Activated CD4-positive, alpha-beta T cell treated with anti-CD3 and anti-CD28 coated beads, Interleukin-2, amount 10 ng/mL, durations not matched to agents 24 days and 14 days (primary cell): ENCODE data around the gene MPPED2. TPM values are rescaled to one million over a fixed set of nuclear protein-coding genes. Genes with fewer than 3 reads are reported as not detected.

Experiments used
- DNase-seq: peaks from one replicate; pipeline ENCODE4 v3.0.0; 2022
- H3K27ac Mint-ChIP-seq: one replicate; pipeline ENCODE4 v1.8.0; 2022; ENCODE audit warnings: mild to moderate bottlenecking, mixed read lengths
- H3K27me3 Mint-ChIP-seq: one replicate; pipeline ENCODE4 v1.8.0; 2022; ENCODE audit warnings: mixed read lengths
- H3K36me3 Mint-ChIP-seq: one replicate; pipeline ENCODE4 v1.8.0; 2022; ENCODE audit warnings: low read depth, mild to moderate bottlenecking, mixed read lengths
- H3K4me1 Mint-ChIP-seq: one replicate; pipeline ENCODE4 v1.8.0; 2021; ENCODE audit warnings: mixed read lengths
- H3K4me3 Mint-ChIP-seq: one replicate; pipeline ENCODE4 v1.8.0; 2022; ENCODE audit warnings: mild to moderate bottlenecking, moderate library complexity, mixed read lengths
- H3K9me3 Mint-ChIP-seq: one replicate; pipeline ENCODE4 v1.8.0; 2021; ENCODE audit warnings: mixed read lengths
- intact Hi-C: fragments of 100-400 bp; cut with micrococcal nuclease; formaldehyde crosslinking; loops from one replicate; pipeline ENCODE4 v1.15.1; 2023
- total RNA-seq: library from RNA; stranded (reverse); gene quantifications from 2 replicates; pipeline ENCODE4 v1.2.3, GENCODE V29; 2022

The MPPED2 gene
- total RNA-seq, 1 donor from 2014 or later: not detected

GRCh38 chr11:30368394-30368793 lies 217.8 kb downstream of the MPPED2 start:
- no peak overlapping the region for H3K4me3 Mint-ChIP-seq
- no peaks in the 10 kb centered on the region for H3K9me3 Mint-ChIP-seq
- H3K36me3 Mint-ChIP-seq: no peaks in the 10 kb centered on the region

GRCh38 chr11:30365793-30366517 lies 220.2 kb downstream of the MPPED2 start:
- H3K4me3 Mint-ChIP-seq: no peak overlapping the region
- no peaks in the 10 kb centered on the region for H3K36me3 Mint-ChIP-seq
- no peak overlapping the region for H3K27ac Mint-ChIP-seq
- H3K27me3 Mint-ChIP-seq: no peaks in the 10 kb centered on the region
- intact Hi-C loops: no loop called here
- no peaks in the 10 kb centered on the region for H3K9me3 Mint-ChIP-seq
- H3K4me1 Mint-ChIP-seq: no peaks in the 10 kb centered on the region
- no peak for DNase-seq

More at GRCh38 chr11:30368394-30368793, 217.8 kb downstream of the MPPED2 start:
- peaks cover 2% of the 10 kb centered on the region for H3K27me3 Mint-ChIP-seq
- no peak for DNase-seq
- H3K4me1 Mint-ChIP-seq: no peaks in the 10 kb centered on the region
- H3K27ac Mint-ChIP-seq: no peak overlapping the region
- intact Hi-C loops: no loop called here

GRCh38 chr11:30364837-30365482 lies 221.2 kb downstream of the MPPED2 start:
- Mint-ChIP-seq H3K36me3 (no peaks in the 10 kb centered on the region), H3K9me3 (no peaks in the 10 kb centered on the region), H3K4me1 (no peaks in the 10 kb centered on the region), H3K27ac (no peak overlapping the region), H3K4me3 (no peak overlapping the region), H3K27me3 (no peaks in the 10 kb centered on the region)
- intact Hi-C loops: no loop called here
- no peak for DNase-seq

DNA sequence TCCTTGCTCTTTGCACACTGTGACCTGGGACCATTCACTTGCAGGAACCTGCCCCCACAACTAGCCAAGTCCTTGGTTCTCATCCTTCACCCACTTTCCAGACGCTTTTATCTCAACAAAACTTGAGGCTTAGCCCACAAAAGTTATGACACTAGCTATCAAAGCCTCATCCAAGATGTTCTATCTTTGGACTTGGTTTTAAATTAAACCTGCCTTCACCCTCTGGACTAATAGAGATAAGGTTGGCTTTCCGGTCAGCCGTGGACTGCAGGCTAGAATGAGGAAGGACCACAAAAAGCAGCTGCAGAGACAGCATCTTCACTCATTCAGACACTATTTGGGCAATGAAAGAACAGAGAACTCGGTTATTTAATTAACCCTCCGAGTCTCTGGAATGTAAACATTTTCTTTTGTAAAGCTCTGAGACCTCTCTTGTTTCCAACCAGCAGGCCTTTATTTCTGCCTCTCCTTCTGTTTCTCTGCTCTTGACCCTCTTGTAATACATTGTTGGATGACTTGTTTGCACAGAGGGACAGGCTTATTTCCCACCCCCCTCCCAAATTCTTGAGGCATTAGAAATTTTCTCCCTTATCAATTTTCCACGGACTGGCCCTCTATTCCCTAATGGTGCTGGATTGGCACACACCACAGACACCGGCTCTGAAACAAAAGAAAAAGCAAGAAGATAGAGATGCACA lies 221.9 kb downstream of the MPPED2 start:
- H3K27me3 Mint-ChIP-seq: no peaks in the 10 kb centered on the region
- intact Hi-C loops: no loop called here
- no peaks in the 10 kb centered on the region for H3K9me3 Mint-ChIP-seq
- no peak overlapping the region for H3K4me3 Mint-ChIP-seq
- H3K36me3 Mint-ChIP-seq: no peaks in the 10 kb centered on the region
- H3K27ac Mint-ChIP-seq: no peak overlapping the region
- no peak for DNase-seq
- H3K4me1 Mint-ChIP-seq: no peaks in the 10 kb centered on the region

DNA sequence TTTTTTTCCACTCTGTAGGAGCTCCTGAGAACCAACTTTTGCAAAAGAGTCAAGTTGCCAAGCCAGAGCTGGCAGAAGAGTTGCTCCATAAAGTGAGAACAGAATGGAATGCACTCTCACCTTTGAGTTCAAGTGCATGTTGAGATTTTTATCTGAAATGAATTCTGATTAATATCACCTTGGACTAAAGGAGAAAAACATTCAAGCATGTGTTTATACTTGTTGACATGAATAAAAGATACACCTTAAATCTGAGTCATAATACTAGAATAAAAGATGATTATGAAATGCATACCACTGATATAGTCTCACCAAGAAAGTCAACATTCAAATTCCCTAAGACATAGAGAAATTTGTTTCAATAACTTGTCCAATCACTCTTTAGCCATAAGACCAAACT lies 225.4 kb downstream of the MPPED2 start:
- H3K27ac Mint-ChIP-seq: no peak overlapping the region
- H3K9me3 Mint-ChIP-seq: no peaks in the 10 kb centered on the region
- intact Hi-C loops: no loop called here
- H3K4me3 Mint-ChIP-seq: no peak overlapping the region
- H3K4me1 Mint-ChIP-seq: no peaks in the 10 kb centered on the region
- peaks cover 4% of the 10 kb centered on the region for H3K27me3 Mint-ChIP-seq
- no peak for DNase-seq
- H3K36me3 Mint-ChIP-seq: no peaks in the 10 kb centered on the region
